H1 (cell line): ENCODE data around the gene ADCY6. TPM values are rescaled to one million over a fixed set of nuclear protein-coding genes. Genes with fewer than 3 reads are reported as not detected.
A peak's percentile ranks its signal among the peaks of the same experiment; 100 is the strongest.

Source experiments
- CTCF ChIA-PET: fragments of 300-600 bp; sonication (Branson Sonifier 250); formaldehyde crosslinking; loops from one replicate; lab custom pipeline; 2021; ENCODE audit not compliant: partially characterized antibody; lab: Charles Lee
- POLR2A ChIA-PET: fragments of 300-600 bp; sonication (Branson Sonifier 250); formaldehyde crosslinking; loops from one replicate; lab custom pipeline; 2021; ENCODE audit warnings: inconsistent platforms; ENCODE audit not compliant: partially characterized antibody; lab: Charles Lee
- DNase-seq, 2 experiments: peaks; one replicate each; pipeline versions ENCODE4 v3.0.0 to v3.0.0-alpha.2; 2010 to 2022; ENCODE audit warnings: low spot score in 2 of 2, low read depth in 1 of 2, mixed read lengths in 1 of 2
- FAIRE-seq: peaks from 2 replicates; lab custom pipeline; 2011; peaks lifted over from hg19 to GRCh38; lab: Jason Lieb, UNC
- H2AFZ ChIP-seq: 2 replicates; pipeline ENCODE4 v1.8.1; 2012; ENCODE audit warnings: low read length, inconsistent platforms
- H2AK5ac ChIP-seq: 2 replicates; pipeline ENCODE4 v1.6.1; 2013; ENCODE audit warnings: low read depth, low read length
- H2BK120ac ChIP-seq: replicated peaks from 2 replicates; pipeline ENCODE3; 2013; ENCODE audit warnings: low read depth, low read length, inconsistent platforms
- H2BK12ac ChIP-seq: 2 replicates; pipeline ENCODE4 v1.6.1; 2013; ENCODE audit warnings: low read depth, low read length
- H2BK15ac ChIP-seq: 2 replicates; pipeline ENCODE4 v1.6.1; 2013; ENCODE audit warnings: low read length
- H2BK20ac ChIP-seq: 2 replicates; pipeline ENCODE4 v1.6.1; 2013; ENCODE audit warnings: low read length
- H2BK5ac ChIP-seq: 2 replicates; pipeline ENCODE4 v1.6.1; 2013; ENCODE audit warnings: low read depth, low read length
- H3K14ac ChIP-seq: 2 replicates; pipeline ENCODE4 v1.6.1; 2013; ENCODE audit warnings: inconsistent platforms; ENCODE audit not compliant: insufficient read length
- H3K18ac ChIP-seq: 2 replicates; pipeline ENCODE4 v1.6.1; 2013; ENCODE audit warnings: low read length; ENCODE audit errors: extremely low read depth
- H3K23ac ChIP-seq: 2 replicates; pipeline ENCODE4 v1.6.1; 2013; ENCODE audit warnings: inconsistent platforms; ENCODE audit not compliant: insufficient read length
- H3K23me2 ChIP-seq: 2 replicates; pipeline ENCODE4 v1.6.1; 2013; ENCODE audit warnings: low read depth, low read length
- H3K27ac ChIP-seq: 2 replicates; pipeline ENCODE4 v1.6.1; 2011; ENCODE audit warnings: low read depth, low read length, inconsistent platforms
- H3K27me3 ChIP-seq, 4 experiments: replicated peaks in 1 of 4; 1 replicate in 1 of 4; 2 replicates in 3 of 4; pipeline versions ENCODE4 v1.6.1 to v1.8.1; 2011 to 2013; ENCODE audit warnings: low read length in 3 of 4, mild to moderate bottlenecking in 3 of 4, inconsistent platforms in 2 of 4, mixed read lengths in 2 of 4, moderate library complexity in 1 of 4; ENCODE audit not compliant: control insufficient read depth in 3 of 4, insufficient read depth in 3 of 4; ENCODE audit errors: extremely low read depth in 1 of 4
- H3K36me3 ChIP-seq, 4 experiments: 2 replicates each; pipeline versions ENCODE4 v1.6.1 to v1.8.1; 2011 to 2013; ENCODE audit warnings: mild to moderate bottlenecking in 4 of 4, low read length in 3 of 4, moderate library complexity in 2 of 4, control low read depth in 1 of 4, inconsistent platforms in 1 of 4; ENCODE audit not compliant: insufficient read depth in 4 of 4, control insufficient read depth in 2 of 4
- H3K4ac ChIP-seq: replicated peaks from 2 replicates; pipeline ENCODE3; 2013; ENCODE audit warnings: low read length, low read depth, mixed read lengths, inconsistent platforms; ENCODE audit not compliant: insufficient read length
- H3K4me1 ChIP-seq, 4 experiments: replicated peaks in 1 of 4; 1 replicate in 1 of 4; 2 replicates in 3 of 4; pipeline versions ENCODE4 v1.6.1 to v1.8.1; 2011 to 2013; ENCODE audit warnings: low read length in 3 of 4, inconsistent platforms in 2 of 4, mixed read lengths in 1 of 4; ENCODE audit not compliant: insufficient read depth in 4 of 4, control insufficient read depth in 3 of 4
- H3K4me2 ChIP-seq, 2 experiments: 2 replicates each; pipeline versions ENCODE4 v1.6.1 to v1.8.1; 2011 to 2013; ENCODE audit warnings: low read depth in 2 of 2, low read length in 2 of 2, control low read depth in 1 of 2, inconsistent platforms in 1 of 2, mild to moderate bottlenecking in 1 of 2; ENCODE audit not compliant: insufficient read depth in 1 of 2
- H3K4me3 ChIP-seq, 4 experiments: fragments of 200-600, 300-600 bp in 1 of 4; sonication (generic), shearing (Covaris generic), sonication (Bioruptor Twin) in 1 of 4; 2 replicates each; pipeline versions ENCODE4 v1.5.1 to v1.8.1; 2011 to 2016; ENCODE audit warnings: low read length in 4 of 4, low read depth in 3 of 4, control low read depth in 2 of 4, inconsistent platforms in 2 of 4, mild to moderate bottlenecking in 2 of 4, mixed read lengths in 1 of 4, moderate library complexity in 1 of 4; ENCODE audit not compliant: insufficient read depth in 2 of 4; ENCODE audit errors: extremely low read depth in 1 of 4
- H3K56ac ChIP-seq: replicated peaks from 2 replicates; pipeline ENCODE3; 2013; ENCODE audit warnings: low read depth, mild to moderate bottlenecking, mixed read lengths, low read length, inconsistent platforms; ENCODE audit not compliant: insufficient read length
- H3K79me1 ChIP-seq: 2 replicates; pipeline ENCODE4 v1.6.1; 2013; ENCODE audit warnings: low read depth, low read length, control low read depth
- H3K79me2 ChIP-seq, 2 experiments: 2 replicates each; pipeline versions ENCODE4 v1.6.1 to v1.8.1; 2012 to 2013; ENCODE audit warnings: low read length in 2 of 2, mild to moderate bottlenecking in 2 of 2, inconsistent platforms in 1 of 2; ENCODE audit not compliant: insufficient read depth in 2 of 2, control insufficient read depth in 1 of 2
- H3K9ac ChIP-seq, 4 experiments: replicated peaks in 1 of 4; 1 replicate in 1 of 4; 2 replicates in 3 of 4; pipeline versions ENCODE4 v1.6.1 to v1.8.1; 2011 to 2013; ENCODE audit warnings: low read depth in 3 of 4, low read length in 3 of 4, control low read depth in 2 of 4, mild to moderate bottlenecking in 2 of 4, moderate library complexity in 2 of 4, inconsistent platforms in 1 of 4; ENCODE audit errors: extremely low read depth in 1 of 4
- H3K9me3 ChIP-seq, 2 experiments: 2 replicates each; pipeline versions ENCODE4 v1.6.1 to v1.8.1; 2012 to 2013; ENCODE audit warnings: mild to moderate bottlenecking in 2 of 2, moderate library complexity in 2 of 2, control low read depth in 1 of 2, inconsistent platforms in 1 of 2, low read depth in 1 of 2, low read length in 1 of 2, mixed read lengths in 1 of 2; ENCODE audit not compliant: insufficient read depth in 2 of 2
- H4K20me1 ChIP-seq, 2 experiments: replicated peaks in 1 of 2; 2 replicates each; pipeline versions ENCODE3 to v1.8.1; 2011 to 2013; ENCODE audit warnings: inconsistent platforms in 2 of 2, low read length in 2 of 2, mild to moderate bottlenecking in 1 of 2; ENCODE audit not compliant: insufficient read depth in 2 of 2, control insufficient read depth in 1 of 2
- H4K5ac ChIP-seq: 2 replicates; pipeline ENCODE4 v1.6.1; 2013; ENCODE audit warnings: low read length, low read depth, mixed read lengths, inconsistent platforms; ENCODE audit not compliant: insufficient read length
- H4K8ac ChIP-seq: 2 replicates; pipeline ENCODE4 v1.8.0; 2013; ENCODE audit warnings: mild to moderate bottlenecking, moderate library complexity, low read length, inconsistent platforms; ENCODE audit not compliant: insufficient read depth; ENCODE audit errors: extremely low read depth
- H4K91ac ChIP-seq: replicated peaks from 2 replicates; pipeline ENCODE3; 2013; ENCODE audit warnings: low read length, mixed read lengths, inconsistent platforms; ENCODE audit not compliant: insufficient read length
- ASH2L ChIP-seq: fragments of 200-600, 300-600 bp; sonication (generic); IDR thresholded peaks from one replicate; pipeline ENCODE4 v1.7.1; 2017; ENCODE audit warnings: low read length
- BRCA1 ChIP-seq: IDR thresholded peaks from 2 replicates; pipeline ENCODE4 v1.6.1; 2012; ENCODE audit warnings: low read depth, low read length, improper control_type of control experiment
- CHD2 ChIP-seq: IDR thresholded peaks from 2 replicates; pipeline ENCODE4 v1.6.1; 2012; ENCODE audit warnings: low read length, improper control_type of control experiment
- CTBP2 ChIP-seq: IDR thresholded peaks from 2 replicates; pipeline ENCODE4 v1.7.0; 2011; ENCODE audit warnings: borderline replicate concordance, mild to moderate bottlenecking, moderate library complexity, mixed read lengths, low read length; ENCODE audit not compliant: insufficient read depth, insufficient read length
- KDM4A ChIP-seq: IDR thresholded peaks from one replicate; pipeline ENCODE4 v1.7.1; 2012; ENCODE audit warnings: low read depth, mild to moderate bottlenecking, moderate library complexity, low read length, inconsistent platforms; ENCODE audit not compliant: severe bottlenecking
- KDM5A ChIP-seq: fragments of 200-600 bp; IDR thresholded peaks from 2 replicates; pipeline ENCODE4 v1.7.1; 2012; ENCODE audit warnings: mild to moderate bottlenecking, low read length, inconsistent platforms, mixed read lengths
- PHF8 ChIP-seq: fragments of 200-600 bp; sonication (generic); conservative IDR thresholded peaks from 2 replicates; pipeline ENCODE4 v1.7.1; 2012; ENCODE audit warnings: low read depth, mild to moderate bottlenecking, inconsistent platforms, low read length, moderate library complexity
- POLR2A ChIP-seq, 2 experiments: IDR thresholded peaks; 1 replicate in 1 of 2; 2 replicates in 1 of 2; pipeline ENCODE4 v1.6.1; 2011; ENCODE audit warnings: low read depth in 2 of 2, low read length in 2 of 2, mild to moderate bottlenecking in 2 of 2; ENCODE audit errors: control extremely low read depth in 1 of 2
- RBBP5 ChIP-seq: IDR thresholded peaks from 2 replicates; pipeline ENCODE4 v1.7.1; 2012; ENCODE audit warnings: low read depth, mild to moderate bottlenecking, inconsistent platforms, low read length, moderate library complexity, borderline replicate concordance
- SAP30 ChIP-seq: fragments of 300-600 bp; sonication (generic); IDR thresholded peaks from 2 replicates; pipeline ENCODE4 v1.7.1; 2012; ENCODE audit warnings: low read length, moderate library complexity, mild to moderate bottlenecking, inconsistent platforms; ENCODE audit not compliant: insufficient read depth, insufficient replicate concordance
- SIN3A ChIP-seq, 2 experiments: IDR thresholded peaks in 1 of 2; conservative IDR thresholded peaks in 1 of 2; 2 replicates each; pipeline ENCODE4 v1.6.1; 2011 to 2012; ENCODE audit warnings: low read length in 2 of 2, improper control_type of control experiment in 1 of 2, low read depth in 1 of 2, mild to moderate bottlenecking in 1 of 2
- SP2 ChIP-seq: IDR thresholded peaks from 2 replicates; pipeline ENCODE4 v1.6.1; 2012; ENCODE audit warnings: mild to moderate bottlenecking, low read length, inconsistent platforms
- WGBS, 2 experiments: shearing (Covaris generic) in 1 of 2; methylation state at CpG; one replicate each; pipeline versions ENCODE4 v1.1.6 to v1.1.7; 2013 to 2015; ENCODE audit warnings: low lambda C conversion rate in 2 of 2, mixed read lengths in 2 of 2, inconsistent platforms in 1 of 2, low coverage in 1 of 2, missing lambda C conversion rate in 1 of 2; ENCODE audit not compliant: insufficient replicate concordance in 2 of 2, insufficient coverage in 1 of 2, insufficient read length in 1 of 2; ENCODE audit errors: extremely low coverage in 1 of 2, missing lambda C conversion rate in 1 of 2; 5-methylcytosine and 5-hydroxymethylcytosine counted together
- polyA plus RNA-seq, 7 experiments: library from polyadenylated mRNA; depleted of rRNA in 3 of 7; stranded (reverse) in 5 of 7; unstranded in 2 of 7; fragments of >200 nt in 5 of 7; fragments of 200-250 nt in 2 of 7; gene quantifications; 1 replicate in 5 of 7; 2 replicates in 1 of 7; 4 replicates in 1 of 7; pipeline versions ENCODE4 v1.2.1 to v1.2.3, GENCODE V29; 2011 to 2013; ENCODE audit warnings: missing spikeins in 2 of 7, mixed read lengths in 2 of 7
- total RNA-seq: library from RNA; stranded (reverse); fragmentation: NEBNext Ultra II Directional; extraction: Animal tissue kit (Norgen Biotek cat#: 25700); gene quantifications from 2 replicates; pipeline ENCODE4 v1.2.1, GENCODE V29; 2021

ADCY6 gene
- total and polyA plus RNA-seq, 2 of the 8 experiments (the other 6 are each of a cell fraction or from before 2014, with no cell fraction given), result 11.7 to 17.5 TPM

DNA sequence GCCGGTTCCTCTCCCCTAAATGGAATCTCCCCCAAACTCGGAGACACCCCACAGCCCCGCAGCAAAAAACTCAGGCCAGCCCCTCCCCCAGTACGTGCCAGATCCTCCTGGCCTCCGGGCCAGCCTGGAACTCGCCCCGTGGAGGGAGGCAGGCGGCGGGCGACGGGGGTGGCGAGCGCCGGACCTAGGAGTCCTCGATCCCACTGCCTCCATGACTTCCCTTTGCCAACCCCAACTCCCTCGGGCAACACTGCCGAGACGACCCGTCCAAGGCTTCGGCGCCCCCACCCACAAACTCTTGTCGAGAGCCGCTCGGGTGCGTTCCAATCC lies 400 bp downstream of the ADCY6 start:
- no peak overlapping the region for H2BK20ac ChIP-seq
- H4K91ac ChIP-seq, result peak overlapping the region; percentile 91
- peak overlapping the region in 3 of 4 experiments; percentile 4 to 69 (median 51); a peak in 4 of 7 replicates for H3K9ac ChIP-seq
- H3K9me3 ChIP-seq, result no peaks in the 10 kb centered on the region
- H2BK15ac ChIP-seq, result no peak overlapping the region
- no peak overlapping the region for H2AK5ac ChIP-seq
- no peak overlapping the region for H3K27ac ChIP-seq
- H3K79me1 ChIP-seq, result peaks cover 4% of the 10 kb centered on the region
- H3K23ac ChIP-seq, result no peak overlapping the region
- peaks cover 0 to 21% of the 10 kb centered on the region in 2 experiments; a peak in 2 of 4 replicates for H3K79me2 ChIP-seq
- no peak for FAIRE-seq
- peaks cover 13% of the 10 kb centered on the region; the same call in 1 of the 2 replicates for H3K23me2 ChIP-seq
- no peaks in the 10 kb centered on the region for H3K36me3 ChIP-seq
- H3K4me1 ChIP-seq, result peaks cover 6 to 13% (median 8%) of the 10 kb centered on the region in 4 experiments
- H3K4ac ChIP-seq, result peak overlapping the region; percentile 53
- peak overlapping the region; percentile 63; the same call in 1 of the 2 replicates for H4K8ac ChIP-seq
- H3K18ac ChIP-seq, result peak overlapping the region; percentile 71; the same call in 1 of the 2 replicates
- no peak overlapping the region for H2BK12ac ChIP-seq
- H2BK5ac ChIP-seq, result no peak overlapping the region
- no peak overlapping the region for H2AFZ ChIP-seq
- H3K4me3 ChIP-seq, result peak overlapping the region; percentile 72 to 95 (median 78)
- peak overlapping the region; percentile 62 for H4K5ac ChIP-seq
- peak overlapping the region; percentile 83 for H2BK120ac ChIP-seq
- peak overlapping the region; percentile 30 for H3K56ac ChIP-seq
- H3K27me3 ChIP-seq, result peaks cover 0 to 2% (median 0%) of the 10 kb centered on the region in 4 experiments; a peak in 1 of 7 replicates
- WGBS, 2 experiments, result 6% methylated on average over 7 of the region's 25 CpGs; no CpG with 5 or more reads in 1 of the 2 experiments
- H3K14ac ChIP-seq, result no peak overlapping the region
- H4K20me1 ChIP-seq, result peaks cover 0 to 2% of the 10 kb centered on the region in 2 experiments
- CTCF ChIA-PET, result interaction anchor here (0.9 to 11.1 kb wide), 7 partner anchors 8 to 62 kb away, joined by 3 to 205 read pairs (median 5); a partner anchor contains a TSS
- POLR2A ChIA-PET, result interaction anchor here (0.6 to 2.7 kb wide), 13 partner anchors 8 to 137 kb away, joined by 3 to 17 read pairs (median 4); partner anchors contain the start of genes FKBP11 and KANSL2
- peak overlapping the region; percentile 88 to 89 for H3K4me2 ChIP-seq
- DNase-seq, result peak in 1 of 2 experiments; percentile 72
- TF ChIP-seq SIN3A (conservative IDR thresholded peaks at IDR 0.05 in 1 of 2, IDR thresholded peaks at IDR 0.05 in 1 of 2; ENCODE audit: low read depth in 1 of 2, low read length in 2 of 2) (no peak), POLR2A (IDR thresholded peaks at IDR 0.05; ENCODE audit: control extremely low read depth in 1 of 2, low read depth in 2 of 2, low read length in 2 of 2) (no peak), ASH2L (peak; percentile 77), BRCA1 (no peak), KDM5A (no peak), KDM4A (peak; percentile 85), RBBP5 (peak; percentile 84; the same call in 1 of the 2 replicates), PHF8 (peak; percentile 14; the same call in 1 of the 2 replicates), SP2 (no peak), SAP30 (no peak), CHD2 (no peak), CTBP2 (peak; percentile 59)
